Rectal smooth muscle tissue (tissue), 1 donor: ENCODE data around the gene MICAL2.
A peak's percentile ranks its signal among the peaks of the same experiment; 100 is the strongest.

Experiments
- H3K27ac ChIP-seq: one replicate; pipeline ENCODE4 v1.7.0; 2013; ENCODE audit warnings: low read depth, low read length, inconsistent platforms
- H3K27me3 ChIP-seq: one replicate; pipeline ENCODE4 v1.7.0; 2013; ENCODE audit warnings: low read length; ENCODE audit not compliant: control insufficient read depth, insufficient read depth
- H3K36me3 ChIP-seq: one replicate; pipeline ENCODE4 v1.7.0; 2013; ENCODE audit warnings: low read length; ENCODE audit not compliant: control insufficient read depth, insufficient read depth
- H3K4me1 ChIP-seq: one replicate; pipeline ENCODE4 v1.7.0; 2013; ENCODE audit warnings: low read length; ENCODE audit not compliant: control insufficient read depth, insufficient read depth
- H3K4me3 ChIP-seq: one replicate; pipeline ENCODE4 v1.7.0; 2013; ENCODE audit warnings: low read length
- H3K9ac ChIP-seq: one replicate; pipeline ENCODE4 v1.7.0; 2013; ENCODE audit warnings: low read length

The MICAL2 gene

GRCh38 chr11:12152321-12152720, 41.9 kb downstream of the MICAL2 start:
- no peak overlapping the region for H3K9ac ChIP-seq
- no peaks in the 10 kb centered on the region for H3K27me3 ChIP-seq
- H3K4me1 ChIP-seq: peaks cover 14% of the 10 kb centered on the region
- no peak overlapping the region for H3K4me3 ChIP-seq
- no peak overlapping the region for H3K27ac ChIP-seq
- no peaks in the 10 kb centered on the region for H3K36me3 ChIP-seq

- Histone ChIP-seq H3K27me3 (no peaks in the 10 kb centered on the region), H3K4me3 (no peak overlapping the region), H3K36me3 (no peaks in the 10 kb centered on the region), H3K9ac (no peak overlapping the region), H3K4me1 (peaks cover 33% of the 10 kb centered on the region), H3K27ac (no peak overlapping the region)
Measured at GRCh38 chr11:12154871-12155668, 44.7 kb downstream of the MICAL2 start.

- Histone ChIP-seq H3K36me3 (no peaks in the 10 kb centered on the region), H3K4me1 (peaks cover 40% of the 10 kb centered on the region), H3K4me3 (no peak overlapping the region), H3K9ac (no peak overlapping the region), H3K27ac (peak overlapping the region; percentile 84), H3K27me3 (no peaks in the 10 kb centered on the region)
Measured at GRCh38 chr11:12155696-12156095, 45.3 kb downstream of the MICAL2 start.

GRCh38 chr11:12156301-12157140, 46.1 kb downstream of the MICAL2 start:
- peaks cover 48% of the 10 kb centered on the region for H3K4me1 ChIP-seq
- H3K9ac ChIP-seq: no peak overlapping the region
- no peaks in the 10 kb centered on the region for H3K36me3 ChIP-seq
- no peaks in the 10 kb centered on the region for H3K27me3 ChIP-seq
- H3K27ac ChIP-seq: peak overlapping the region; percentile 84
- no peak overlapping the region for H3K4me3 ChIP-seq

- peak overlapping the region; percentile 84 for H3K27ac ChIP-seq
- no peak overlapping the region for H3K9ac ChIP-seq
- H3K27me3 ChIP-seq: no peaks in the 10 kb centered on the region
- no peak overlapping the region for H3K4me3 ChIP-seq
- no peaks in the 10 kb centered on the region for H3K36me3 ChIP-seq
- peaks cover 55% of the 10 kb centered on the region for H3K4me1 ChIP-seq
Measured at GRCh38 chr11:12157241-12157661, 46.9 kb downstream of the MICAL2 start.

- Histone ChIP-seq H3K4me1 (peaks cover 72% of the 10 kb centered on the region), H3K27ac (peak overlapping the region; percentile 84), H3K9ac (no peak overlapping the region)
Measured at GRCh38 chr11:12158909-12159308, 48.5 kb downstream of the MICAL2 start.

GRCh38 chr11:12159351-12160099, 49.1 kb downstream of the MICAL2 start:
- Histone ChIP-seq H3K36me3 (no peaks in the 10 kb centered on the region), H3K4me1 (peaks cover 76% of the 10 kb centered on the region), H3K9ac (no peak overlapping the region), H3K4me3 (no peak overlapping the region), H3K27me3 (no peaks in the 10 kb centered on the region), H3K27ac (peak overlapping the region; percentile 84)

More at GRCh38 chr11:12158909-12159308, 48.5 kb downstream of the MICAL2 start:
- Histone ChIP-seq H3K36me3 (no peaks in the 10 kb centered on the region), H3K27me3 (no peaks in the 10 kb centered on the region), H3K4me3 (no peak overlapping the region)

GRCh38 chr11:12160231-12160630, 49.8 kb downstream of the MICAL2 start:
- H3K4me3 ChIP-seq: no peak overlapping the region
- peaks cover 80% of the 10 kb centered on the region for H3K4me1 ChIP-seq
- H3K27me3 ChIP-seq: no peaks in the 10 kb centered on the region
- peak overlapping the region; percentile 84 for H3K27ac ChIP-seq
- no peak overlapping the region for H3K9ac ChIP-seq
- H3K36me3 ChIP-seq: no peaks in the 10 kb centered on the region

GRCh38 chr11:12160680-12161079, 50.3 kb downstream of the MICAL2 start:
- H3K36me3 ChIP-seq: no peaks in the 10 kb centered on the region
- H3K4me1 ChIP-seq: peaks cover 83% of the 10 kb centered on the region
- no peak overlapping the region for H3K4me3 ChIP-seq
- peak overlapping the region; percentile 84 for H3K27ac ChIP-seq
- H3K9ac ChIP-seq: no peak overlapping the region
- H3K27me3 ChIP-seq: no peaks in the 10 kb centered on the region

GRCh38 chr11:12161137-12161536, 50.7 kb downstream of the MICAL2 start:
- Histone ChIP-seq H3K9ac (no peak overlapping the region), H3K4me3 (no peak overlapping the region), H3K27ac (peak overlapping the region; percentile 84)

GRCh38 chr11:12161603-12162350, 51.4 kb downstream of the MICAL2 start:
- Histone ChIP-seq H3K4me1 (peaks cover 74% of the 10 kb centered on the region), H3K36me3 (no peaks in the 10 kb centered on the region), H3K9ac (no peak overlapping the region), H3K27ac (peak overlapping the region; percentile 84), H3K4me3 (no peak overlapping the region), H3K27me3 (no peaks in the 10 kb centered on the region)

More at GRCh38 chr11:12161137-12161536, 50.7 kb downstream of the MICAL2 start:
- no peaks in the 10 kb centered on the region for H3K36me3 ChIP-seq
- H3K27me3 ChIP-seq: no peaks in the 10 kb centered on the region
- peaks cover 80% of the 10 kb centered on the region for H3K4me1 ChIP-seq
